GM21737 (cell line): Measurements from ENCODE around the gene MAPK8IP3.
"Not testable (repeated sequence)": the region's sequence is repeated elsewhere in the genome, so short reads cannot be mapped to it uniquely, and the experiment has no call there.

Experiments used
- ATAC-seq: cut with Tn5 transposase; IDR thresholded peaks from one replicate; pipeline ENCODE4 v1.9.1; 2021; ENCODE audit warnings: mild to moderate bottlenecking, moderate library complexity; ENCODE audit not compliant: unreplicated experiment

The MAPK8IP3 gene

GRCh38 chr16:1794908-1795666 lies 89.1 kb downstream of the MAPK8IP3 start:
- no peak for ATAC-seq

- ATAC-seq: not testable (repeated sequence)
Observed at GRCh38 chr16:1799263-1799662, 93.3 kb downstream of the MAPK8IP3 start.

GRCh38 chr16:1800701-1801100 lies 94.7 kb downstream of the MAPK8IP3 start:
- no peak for ATAC-seq

DNA sequence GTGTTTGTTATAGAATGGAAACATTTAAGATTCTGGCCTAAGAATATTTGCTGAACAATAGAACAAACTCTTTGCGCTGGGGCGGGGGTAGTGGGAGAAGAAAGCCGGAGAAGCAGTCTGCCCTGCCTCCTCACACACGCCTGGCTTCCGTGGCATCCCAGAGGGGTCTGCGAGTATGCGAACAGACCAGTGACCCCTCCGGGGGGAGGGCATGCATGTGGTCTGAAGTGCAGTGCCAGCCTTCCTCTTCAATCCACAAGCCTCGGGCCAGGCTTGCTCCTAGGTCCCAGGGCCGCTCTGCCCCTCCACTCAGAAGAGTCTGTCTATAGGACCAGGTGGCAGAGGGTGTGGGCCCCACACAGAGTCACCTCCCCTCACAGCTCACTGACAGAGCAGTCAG lies 101.6 kb downstream of the MAPK8IP3 start:
- no peak for ATAC-seq

DNA sequence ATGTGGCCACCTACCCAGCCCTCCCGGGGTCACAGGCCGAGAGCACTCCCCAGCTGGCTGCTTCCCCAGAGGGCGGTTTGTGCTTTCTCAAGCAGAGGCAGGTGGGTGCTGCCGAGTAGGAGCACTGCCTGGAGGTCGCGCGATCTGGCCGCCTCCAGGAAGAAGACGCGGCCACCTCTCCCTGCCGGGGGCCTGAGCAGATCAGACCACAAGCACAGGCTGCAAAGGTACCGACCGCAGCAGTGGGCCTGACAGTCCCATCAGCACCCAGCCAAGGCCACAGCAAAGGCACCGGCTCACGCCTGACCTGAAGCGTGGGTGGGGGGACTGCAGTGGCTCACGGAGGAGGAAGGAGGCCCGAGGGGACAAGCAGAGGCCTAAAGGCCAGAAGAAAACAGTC lies 102.7 kb downstream of the MAPK8IP3 start:
- ATAC-seq: no peak

DNA sequence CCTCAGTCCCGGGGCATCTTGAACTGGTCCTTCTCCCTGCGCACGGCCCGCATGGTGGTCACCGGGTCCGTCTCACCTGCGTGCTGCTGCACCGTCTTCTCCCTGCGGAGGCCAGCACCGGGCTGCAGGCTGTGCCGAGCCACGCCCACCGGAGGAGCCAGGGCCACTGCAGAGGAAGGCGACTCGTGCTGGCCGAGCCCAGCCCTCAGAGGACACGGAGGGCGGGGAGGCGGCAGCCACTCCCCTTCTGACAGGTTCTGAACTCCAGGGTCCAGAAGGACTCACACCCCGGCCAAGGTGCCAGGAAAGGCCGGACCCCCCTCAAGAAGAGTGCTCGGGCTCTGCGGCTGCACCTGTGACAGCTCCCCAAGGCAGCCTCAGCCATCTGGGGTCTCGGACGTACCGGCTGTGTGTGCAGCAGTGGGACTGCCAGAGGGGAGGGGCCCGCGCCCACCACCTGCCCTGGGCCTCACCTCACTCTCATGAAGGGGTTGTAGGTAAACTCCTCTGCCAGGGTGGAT lies 103.3 kb downstream of the MAPK8IP3 start:
- no peak for ATAC-seq

DNA sequence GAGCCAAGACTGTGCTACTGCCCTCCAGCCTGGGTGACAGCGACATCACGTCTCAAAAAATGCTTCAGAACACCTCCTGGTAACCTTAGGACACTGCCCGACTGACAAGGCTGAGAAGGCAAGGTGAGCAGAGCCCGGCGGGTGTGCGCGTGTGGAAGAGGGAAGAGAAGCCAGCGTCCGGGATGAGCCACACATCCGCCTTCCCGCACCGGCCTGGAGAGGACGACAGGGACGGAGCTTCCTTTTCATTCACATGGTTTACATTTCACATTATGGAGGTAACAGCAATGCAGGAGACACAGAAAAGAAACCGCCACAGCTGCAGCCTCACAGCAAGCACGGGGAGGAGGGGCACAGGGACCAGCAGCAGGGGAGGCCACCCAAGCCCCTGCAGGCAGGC lies 104.1 kb downstream of the MAPK8IP3 start:
- ATAC-seq: no peak

- no peak for ATAC-seq
Observed at GRCh38 chr16:1810536-1810935, 104.5 kb downstream of the MAPK8IP3 start.

GRCh38 chr16:1812732-1813163 lies 106.8 kb downstream of the MAPK8IP3 start:
- no peak for ATAC-seq

GRCh38 chr16:1815461-1815860 lies 109.5 kb downstream of the MAPK8IP3 start:
- ATAC-seq: no peak

- no peak for ATAC-seq
Observed at GRCh38 chr16:1816396-1817275, 110.6 kb downstream of the MAPK8IP3 start.

DNA sequence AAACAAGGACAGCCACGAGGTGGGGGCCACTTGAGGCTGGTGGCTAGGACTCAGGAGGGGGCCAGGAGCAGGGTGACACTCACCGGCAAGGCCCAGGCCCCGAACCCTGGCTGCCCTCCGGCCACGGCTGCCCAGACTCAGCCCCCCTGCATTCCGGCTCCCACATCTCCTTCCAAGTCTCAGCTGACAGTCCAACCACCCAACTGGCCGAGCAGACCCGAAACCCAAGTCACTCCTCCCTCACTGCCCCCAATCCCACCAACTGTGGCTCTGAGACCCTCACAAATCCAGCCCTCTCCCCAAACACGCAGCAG lies 111.2 kb downstream of the MAPK8IP3 start:
- ATAC-seq: no peak

- ATAC-seq: no peak
Observed at GRCh38 chr16:1817716-1818115, 111.7 kb downstream of the MAPK8IP3 start.

GRCh38 chr16:1818204-1818872 lies 112.3 kb downstream of the MAPK8IP3 start:
- ATAC-seq: no peak

DNA sequence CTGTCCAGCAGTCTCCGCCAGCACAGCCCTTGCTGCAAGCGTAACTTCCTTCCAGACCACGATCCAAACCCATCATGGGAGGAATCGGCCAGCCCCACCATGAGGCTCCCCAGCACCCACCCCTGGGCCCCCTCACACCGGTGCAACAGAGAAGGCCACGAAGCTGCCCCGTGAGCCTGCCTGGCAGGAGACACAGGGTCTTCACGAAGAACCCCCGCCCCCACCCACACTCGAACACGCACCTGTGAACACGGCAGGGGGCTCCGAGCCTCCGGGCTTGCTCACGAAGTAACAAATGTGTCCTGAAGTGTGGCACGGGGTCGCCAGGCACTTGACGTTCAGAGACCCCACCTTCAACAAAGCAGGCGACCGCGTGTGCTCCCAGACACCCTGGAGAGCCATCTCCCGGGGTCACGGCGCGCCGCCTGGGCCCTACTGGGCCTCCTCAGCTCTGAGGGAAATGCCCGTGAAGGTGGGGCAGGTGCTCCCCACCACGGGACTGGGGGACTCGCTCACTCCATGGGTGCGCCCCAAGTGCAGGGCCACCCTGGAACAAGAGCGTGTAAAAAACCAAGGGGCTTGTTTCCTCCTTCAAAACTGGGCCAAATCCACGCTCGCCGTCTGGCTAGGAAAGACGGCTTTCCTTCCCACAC lies 113.0 kb downstream of the MAPK8IP3 start:
- ATAC-seq: no peak

DNA sequence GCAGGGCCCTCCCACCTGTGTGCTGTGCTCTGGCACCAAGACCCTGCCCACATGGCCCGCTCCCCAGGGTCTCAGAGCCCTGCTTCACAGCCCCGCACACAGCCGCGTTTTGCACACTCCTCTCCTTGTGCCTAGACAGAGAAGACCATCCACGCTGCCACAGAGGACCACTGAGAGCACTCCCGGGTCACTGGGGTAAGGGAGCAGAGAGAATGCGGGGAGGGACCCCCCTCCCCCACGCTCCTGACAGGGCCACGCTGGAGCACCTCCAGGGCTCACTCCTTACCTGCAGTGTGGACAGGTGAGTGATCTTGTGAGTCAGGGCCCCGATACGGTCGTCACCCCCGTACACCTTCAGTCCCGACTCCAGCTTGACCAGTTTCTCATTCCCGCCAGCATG lies 113.6 kb downstream of the MAPK8IP3 start:
- no peak for ATAC-seq
